ENCODE results near the gene PPP4R4.

The PPP4R4 gene

DNA sequence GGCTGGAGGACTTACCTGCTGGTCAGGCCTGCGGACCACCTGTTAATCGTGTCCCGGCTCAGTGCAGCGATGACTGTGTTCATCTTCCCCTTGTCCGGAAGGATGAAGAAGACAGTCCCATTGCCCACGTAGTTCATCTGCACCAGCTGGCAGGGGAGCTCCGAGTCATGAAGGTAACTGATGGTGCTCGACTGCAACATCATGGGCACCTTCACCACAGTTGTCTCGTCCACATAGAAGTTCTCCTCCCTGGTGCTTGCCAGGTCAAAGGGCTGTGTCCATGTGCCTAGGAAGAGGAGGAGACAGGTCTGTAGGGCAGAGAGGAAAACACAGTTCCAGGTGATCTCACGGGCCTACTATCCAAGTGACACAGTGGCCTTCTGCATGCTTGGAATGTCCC, 135.6 kb downstream of the PPP4R4 start:
- no peak for DNase-seq (ENCODE audit: low read depth in 2 of 2)

- DNase-seq (ENCODE audit: low read depth in 2 of 2): no peak
These were observed 136.1 kb downstream of the PPP4R4 start for GRCh38 chr14:94310248-94310647.

DNA sequence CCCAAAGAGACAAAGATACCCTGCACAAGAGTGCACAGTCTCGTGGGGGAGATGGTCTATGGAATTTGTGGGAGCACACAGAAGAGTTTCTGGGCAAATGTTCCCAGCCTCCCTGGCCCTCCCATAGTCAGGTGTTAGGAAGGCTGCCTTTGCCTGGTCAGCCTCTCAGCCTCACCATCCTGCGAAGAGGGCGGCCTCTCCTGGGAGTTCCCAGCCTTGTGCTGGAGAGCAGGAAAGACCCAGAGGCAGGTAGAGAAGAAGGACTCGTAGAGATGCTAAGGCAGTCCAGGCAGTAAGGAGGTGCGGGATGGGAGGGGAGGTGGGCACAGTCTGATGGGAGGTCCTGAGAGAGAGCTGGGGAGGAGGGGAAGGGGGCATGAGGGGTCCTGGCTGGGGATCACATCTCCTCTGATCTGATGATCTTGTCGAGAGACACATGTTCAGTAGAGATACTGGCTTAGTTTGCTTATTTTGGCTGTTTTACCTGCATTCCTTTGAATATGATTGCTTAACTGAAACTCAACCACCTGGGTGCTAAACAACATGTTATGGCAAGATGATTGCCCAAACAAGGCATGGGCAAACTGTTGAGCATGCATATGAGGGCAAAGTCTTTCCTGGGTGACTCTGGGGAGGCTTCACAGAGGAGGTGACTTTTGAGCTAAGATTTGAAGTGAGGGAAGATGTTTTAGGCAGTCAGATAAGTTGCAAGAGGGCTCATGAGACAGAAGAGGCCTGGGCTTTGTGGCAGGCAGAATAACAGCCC, 138.5 kb downstream of the PPP4R4 start:
- no peak for DNase-seq (ENCODE audit: low read depth in 2 of 2)

DNA sequence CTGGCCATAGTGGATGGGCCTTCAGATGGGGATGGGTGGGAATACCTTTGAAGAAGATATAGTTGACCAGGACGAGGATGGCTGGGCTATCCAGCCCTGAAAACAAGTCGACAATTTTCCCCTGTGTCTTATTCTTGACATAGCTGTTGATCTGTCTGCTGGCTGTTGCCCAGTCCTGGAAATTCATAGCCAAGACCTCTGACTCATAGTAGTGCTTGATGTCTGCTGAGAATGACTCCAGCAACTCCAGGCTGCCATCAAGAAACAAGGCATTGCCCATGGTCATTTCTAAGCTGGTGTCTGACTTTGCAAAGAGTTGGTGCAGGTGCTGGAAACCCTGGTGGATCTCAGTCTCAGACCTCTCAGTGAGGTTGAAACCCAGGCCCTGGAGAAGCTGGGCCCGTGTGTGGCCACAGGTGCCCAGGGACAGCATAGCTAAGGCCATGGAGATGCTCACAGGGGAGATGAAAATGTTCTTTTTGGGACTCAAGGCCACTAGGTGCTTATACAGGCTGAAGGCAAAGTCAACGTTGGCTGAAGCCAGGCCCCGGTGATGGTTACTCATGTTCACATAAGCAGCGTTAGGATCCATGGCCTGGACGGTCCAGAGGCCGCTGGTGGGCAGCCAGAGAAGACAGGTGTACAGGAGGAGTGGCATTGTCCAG, 140.0 kb downstream of the PPP4R4 start:
- DNase-seq (ENCODE audit: low read depth in 2 of 2): no peak

- DNase-seq (ENCODE audit: low read depth in 2 of 2): no peak
These were observed 140.8 kb downstream of the PPP4R4 start for GRCh38 chr14:94314890-94315289.

- DNase-seq (ENCODE audit: low read depth in 2 of 2): no peak
These were observed 142.6 kb downstream of the PPP4R4 start for GRCh38 chr14:94316692-94317091.

DNA sequence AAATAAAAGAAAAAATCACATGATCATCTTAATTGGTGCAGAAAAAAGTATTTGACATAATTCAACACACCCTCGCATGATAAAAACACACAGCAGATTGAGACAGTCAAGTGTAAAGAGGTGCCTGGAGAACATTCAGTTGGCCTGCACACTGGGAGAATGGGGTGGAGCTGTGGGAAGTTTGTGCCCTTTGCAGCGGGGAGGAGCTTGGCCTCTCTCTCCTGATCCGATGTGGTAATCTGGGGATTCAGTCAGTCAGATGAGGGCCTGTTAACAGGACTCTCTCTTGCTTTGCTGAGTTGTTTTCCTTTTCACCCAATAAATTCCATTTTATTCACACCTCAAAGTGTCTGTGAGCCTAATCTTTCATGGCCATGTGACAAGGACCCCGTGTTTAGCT, 143.1 kb downstream of the PPP4R4 start:
- no peak for DNase-seq (ENCODE audit: low read depth in 2 of 2)

GRCh38 chr14:94320243-94320642, 146.1 kb downstream of the PPP4R4 start:
- no peak for DNase-seq (ENCODE audit: low read depth in 2 of 2)

DNA sequence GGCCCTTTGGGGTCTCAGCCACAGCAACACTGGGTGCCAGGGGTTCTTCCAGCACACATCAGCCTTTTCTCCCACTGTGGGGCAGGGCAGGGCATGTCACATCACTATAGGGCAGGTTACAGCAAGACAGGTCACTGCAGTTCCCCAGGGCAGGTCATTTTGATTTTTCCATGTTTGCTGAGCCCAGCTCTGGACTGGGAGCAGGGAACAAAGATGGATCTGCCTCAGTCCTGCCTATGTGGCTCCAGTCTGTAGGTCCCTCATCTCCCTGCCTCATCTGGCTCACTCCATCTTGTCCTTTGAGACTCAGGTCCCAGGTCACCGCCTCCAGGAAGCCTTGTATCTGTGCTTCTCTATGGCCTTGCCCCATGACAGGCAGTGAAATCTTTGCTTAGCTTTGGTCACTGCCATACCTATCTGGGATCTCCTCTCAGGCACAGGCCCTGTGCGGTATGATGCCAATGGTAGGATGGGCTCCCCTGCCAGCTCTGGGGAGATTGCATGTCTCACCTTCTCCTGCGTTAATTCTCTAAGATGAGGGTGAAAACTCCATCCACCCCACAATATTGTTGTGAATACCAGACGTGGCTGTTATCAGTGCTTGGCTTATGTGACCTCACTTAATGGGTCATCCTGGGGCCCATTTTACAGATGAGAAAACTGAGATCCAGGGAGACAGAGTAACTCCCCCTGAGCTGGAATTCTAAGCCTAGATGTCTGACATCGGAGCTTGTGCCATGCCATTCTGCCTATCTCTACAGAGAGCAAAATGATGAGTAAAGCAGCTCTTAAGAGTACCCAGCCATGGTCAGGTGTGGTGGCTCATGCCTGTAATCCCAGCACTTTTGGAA, 147.5 kb downstream of the PPP4R4 start:
- DNase-seq (ENCODE audit: low read depth in 2 of 2): no peak

DNA sequence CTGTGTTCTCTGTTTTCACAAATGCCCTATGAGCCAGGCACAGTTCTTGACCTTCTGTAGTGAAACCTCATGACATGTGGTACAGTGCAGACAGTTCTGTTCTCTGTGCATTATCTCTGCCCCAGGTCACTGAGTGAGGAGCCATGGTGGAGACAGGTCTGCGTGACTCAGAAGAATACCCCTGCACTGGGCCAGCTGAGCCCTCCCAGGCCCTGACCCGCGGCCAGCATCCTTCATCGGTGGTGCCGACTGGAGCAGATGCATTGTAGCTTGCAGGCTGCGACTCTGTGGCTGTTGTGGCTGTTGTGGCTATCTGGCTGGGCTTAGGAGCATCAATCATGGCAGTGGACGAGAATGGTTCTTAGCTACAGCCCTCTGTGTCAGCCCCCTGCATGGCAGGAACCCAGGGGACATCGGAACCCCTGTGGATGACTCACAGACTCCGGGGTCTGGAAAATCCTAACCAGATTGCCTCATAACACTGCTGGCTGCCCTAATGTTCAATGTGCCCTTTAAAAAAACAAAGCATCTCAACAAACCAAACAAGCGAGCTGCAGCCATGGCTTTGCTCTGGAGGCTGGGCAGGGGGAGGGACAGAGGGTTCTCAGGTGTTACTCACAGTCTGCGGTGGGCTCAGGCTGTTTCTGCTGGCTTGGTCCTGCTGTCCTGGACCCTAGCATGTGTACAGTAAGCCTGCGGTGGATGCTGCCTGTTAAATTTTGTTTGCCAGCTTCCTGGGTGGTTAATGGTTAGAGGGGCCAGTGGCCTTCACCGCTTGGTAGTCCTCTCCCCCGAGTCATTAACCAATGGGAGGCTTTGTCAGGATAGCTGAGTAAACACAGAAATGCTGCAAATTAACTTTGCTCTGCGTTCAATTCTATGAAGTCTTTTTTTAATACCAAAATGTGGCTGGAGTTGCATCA, 148.8 kb downstream of the PPP4R4 start, which contains the start of gene SERPINA6:
Gene SERPINA6, minus strand, starts transcription at position 689 of the 923 bp plus-strand sequence. CDS start 8,688 bp downstream, outside the sequence.
- DNase-seq (ENCODE audit: low read depth in 2 of 2): no peak

DNA sequence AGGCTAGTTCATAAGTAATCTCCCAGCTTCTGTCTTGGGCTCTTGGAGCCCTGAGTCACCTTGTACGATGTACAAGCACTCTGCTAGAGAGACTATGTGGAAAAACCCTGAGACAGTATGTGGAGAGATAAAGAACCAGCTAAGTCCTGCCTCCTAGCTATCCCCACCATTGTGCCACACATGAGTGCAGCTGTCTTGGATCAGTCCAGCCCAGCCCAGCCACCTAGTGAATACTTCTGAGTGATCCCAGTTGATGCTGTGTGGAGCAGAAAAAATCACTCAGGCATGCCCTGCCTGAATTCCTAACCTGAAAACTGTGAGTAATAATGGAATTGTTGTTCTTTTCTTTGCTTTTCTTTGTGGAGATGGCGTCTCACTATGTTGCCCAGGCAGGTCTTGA, 154.1 kb downstream of the PPP4R4 start:
- no peak for DNase-seq (ENCODE audit: low read depth in 2 of 2)
